Activated naive CD8-positive, alpha-beta T cell treated with anti-CD3 and anti-CD28 coated beads, Interleukin-2, amount 50 U/mL, for 16 hours (primary cell): ENCODE measurements around the gene SIGLEC12.
"Not testable (repeated sequence)": the region's sequence is repeated elsewhere in the genome, so short reads cannot be mapped to it uniquely, and the experiment has no call there.

Experiments used
- DNase-seq: peaks from one replicate; pipeline ENCODE4 v3.0.0-alpha.2; 2020; ENCODE audit warnings: low read depth, low spot score

Gene SIGLEC12

GRCh38 chr19:51485960-51486660 is 15.5 kb downstream of the SIGLEC12 start:
- no peak for DNase-seq

GRCh38 chr19:51480590-51480989 is 21.0 kb downstream of the SIGLEC12 start:
- DNase-seq = no peak

GRCh38 chr19:51479531-51480331 is 21.9 kb downstream of the SIGLEC12 start:
- DNase-seq = no peak

- DNase-seq = no peak
These were observed 23.0 kb downstream of the SIGLEC12 start, which contains the start of gene CEACAM18 for GRCh38 chr19:51478381-51479234. Gene CEACAM18 (plus strand): TSS chr19:51478539.

GRCh38 chr19:51477344-51477743 is 24.3 kb downstream of the SIGLEC12 start:
- DNase-seq = no peak

- DNase-seq = no peak
These were observed 25.4 kb downstream of the SIGLEC12 start for GRCh38 chr19:51476164-51476563.

- peak; percentile 76 for DNase-seq
These were observed 28.4 kb downstream of the SIGLEC12 start for GRCh38 chr19:51473009-51473707.

- no peak for DNase-seq
These were observed 29.0 kb downstream of the SIGLEC12 start for GRCh38 chr19:51472607-51473006.

- no peak for DNase-seq
These were observed 30.1 kb downstream of the SIGLEC12 start for GRCh38 chr19:51471527-51471926.

- DNase-seq = no peak
These were observed 30.6 kb downstream of the SIGLEC12 start for GRCh38 chr19:51470966-51471365.

- no peak for DNase-seq
These were observed 32.0 kb downstream of the SIGLEC12 start for GRCh38 chr19:51469629-51470028.

GRCh38 chr19:51469162-51469561 is 32.4 kb downstream of the SIGLEC12 start:
- DNase-seq = no peak

- no peak for DNase-seq
These were observed 33.1 kb downstream of the SIGLEC12 start for GRCh38 chr19:51468545-51468920.

GRCh38 chr19:51467864-51468544 is 33.6 kb downstream of the SIGLEC12 start:
- no peak for DNase-seq

GRCh38 chr19:51466723-51467122 is 34.9 kb downstream of the SIGLEC12 start:
- no peak for DNase-seq

- DNase-seq = not testable (repeated sequence)
These were observed 37.5 kb downstream of the SIGLEC12 start for GRCh38 chr19:51463976-51464581.

GRCh38 chr19:51462681-51463080 is 38.9 kb downstream of the SIGLEC12 start:
- no peak for DNase-seq

GRCh38 chr19:51462276-51462675 is 39.3 kb downstream of the SIGLEC12 start:
- DNase-seq = no peak

GRCh38 chr19:51461723-51462161 is 39.9 kb downstream of the SIGLEC12 start:
- DNase-seq = no peak
